DOHH2 (cell line): ENCODE data around the gene SMIM10L1.

Experiments used
- H3F3A ChIP-seq: fragments of 200-600 bp; sonication (generic), shearing (Covaris generic); 2 replicates; pipeline ENCODE4 v1.6.0; 2016; ENCODE audit warnings: antibody characterized with exemption, mild to moderate bottlenecking; ENCODE audit not compliant: control insufficient read depth, insufficient read depth
- H3K27ac ChIP-seq: fragments of 200-600 bp; sonication (generic); 2 replicates; pipeline ENCODE4 v1.5.1; 2014; ENCODE audit warnings: low read depth, mild to moderate bottlenecking, low read length, moderate library complexity
- H3K27me3 ChIP-seq: fragments of 200-600 bp; sonication (generic); 2 replicates; pipeline ENCODE4 v1.6.1; 2014; ENCODE audit warnings: mild to moderate bottlenecking, low read length, mixed read lengths; ENCODE audit not compliant: control insufficient read depth
- H3K36me3 ChIP-seq: fragments of 200-600 bp; sonication (generic); 2 replicates; pipeline ENCODE4 v1.6.1; 2014; ENCODE audit warnings: mild to moderate bottlenecking, low read length, moderate library complexity, mixed read lengths; ENCODE audit not compliant: control insufficient read depth
- H3K4me1 ChIP-seq: fragments of 200-600 bp; sonication (generic); 2 replicates; pipeline ENCODE4 v1.6.1; 2014; ENCODE audit warnings: mild to moderate bottlenecking, low read length, mixed read lengths; ENCODE audit not compliant: control insufficient read depth
- H3K4me2 ChIP-seq: fragments of 200-600 bp; sonication (generic); 2 replicates; pipeline ENCODE4 v1.6.0; 2014; ENCODE audit warnings: mild to moderate bottlenecking, low read length, moderate library complexity
- H3K4me3 ChIP-seq: fragments of 200-600 bp; sonication (generic); 2 replicates; pipeline ENCODE4 v1.5.1; 2014; ENCODE audit warnings: mild to moderate bottlenecking, low read length, mixed read lengths
- H3K79me2 ChIP-seq: fragments of 200-600 bp; sonication (generic); 2 replicates; pipeline ENCODE4 v1.6.1; 2014; ENCODE audit warnings: mild to moderate bottlenecking, low read length, mixed read lengths; ENCODE audit not compliant: control insufficient read depth
- H3K9me2 ChIP-seq: fragments of 200-600 bp; sonication (generic); replicated peaks from 2 replicates; pipeline ENCODE4 v1.6.1; 2014; ENCODE audit warnings: mild to moderate bottlenecking, low read length, mixed read lengths; ENCODE audit not compliant: control insufficient read depth
- H3K9me3 ChIP-seq: fragments of 200-600 bp; sonication (generic); 2 replicates; pipeline ENCODE4 v1.6.1; 2014; ENCODE audit warnings: antibody characterized with exemption, low read length, mixed read lengths; ENCODE audit not compliant: control insufficient read depth, insufficient read depth
- H4K20me1 ChIP-seq: fragments of 200-600 bp; sonication (generic); 2 replicates; pipeline ENCODE4 v1.6.0; 2014; ENCODE audit warnings: low read depth, mild to moderate bottlenecking, antibody characterized with exemption, low read length, moderate library complexity; ENCODE audit not compliant: control insufficient read depth, insufficient read depth
- CTCF ChIP-seq: fragments of 200-600 bp; sonication (generic); IDR thresholded peaks from one replicate; pipeline ENCODE4 v1.5.1; 2014; ENCODE audit warnings: antibody characterized with exemption, mild to moderate bottlenecking, low read depth, low read length; ENCODE audit not compliant: poor library complexity, severe bottlenecking
- EZH2phosphoT487 ChIP-seq: fragments of 200-600 bp; sonication (generic); IDR thresholded peaks from 2 replicates; pipeline ENCODE4 v1.6.1; 2017; ENCODE audit warnings: borderline replicate concordance, mild to moderate bottlenecking, antibody characterized with exemption, low read length, moderate library complexity, mixed read lengths

Gene SMIM10L1

GRCh38 chr12:11171145-11171968, at the start of gene SMIM10L1:
Gene SMIM10L1 (plus strand): TSS chr12:11171194. CDS start chr12:11171357, 163 bp downstream.
- H3K27me3 ChIP-seq: peaks cover 2% of the 10 kb centered on the region; the same call in 1 of the 2 replicates
- no peaks in the 10 kb centered on the region for H3K9me3 ChIP-seq
- peaks cover 24% of the 10 kb centered on the region for H3K4me1 ChIP-seq
- peak; percentile 13 for TF ChIP-seq CTCF
- TF ChIP-seq EZH2phosphoT487: no peak
- H3K9me2 ChIP-seq: no peaks in the 10 kb centered on the region
- peaks cover 61% of the 10 kb centered on the region for H3K79me2 ChIP-seq
- peak within 1 kb of the TSS; percentile 75 for H3K4me3 ChIP-seq
- no peaks in the 10 kb centered on the region for H4K20me1 ChIP-seq
- peak within 1 kb of the TSS; percentile 69 for H3K27ac ChIP-seq
- no peaks in the 10 kb centered on the region for H3F3A ChIP-seq
- H3K4me2 ChIP-seq: peak within 1 kb of the TSS; percentile 61
- H3K36me3 ChIP-seq: peaks cover 16% of the 10 kb centered on the region

- Histone ChIP-seq H3F3A (no peaks in the 10 kb centered on the region), H3K4me1 (no peaks in the 10 kb centered on the region), H3K27me3 (no peaks in the 10 kb centered on the region), H3K4me3 (no peak overlapping the region), H3K4me2 (no peak overlapping the region), H3K36me3 (no peaks in the 10 kb centered on the region), H3K79me2 (peaks cover 21% of the 10 kb centered on the region), H3K9me3 (no peaks in the 10 kb centered on the region), H4K20me1 (no peaks in the 10 kb centered on the region), H3K27ac (no peak overlapping the region), H3K9me2 (no peaks in the 10 kb centered on the region)
- TF ChIP-seq CTCF: no peak
- TF ChIP-seq EZH2phosphoT487: no peak
Observed at GRCh38 chr12:11130382-11130781, 40.6 kb upstream of the SMIM10L1 start.

GRCh38 chr12:11130999-11131398, 40.0 kb upstream of the SMIM10L1 start:
- no peaks in the 10 kb centered on the region for H3K9me2 ChIP-seq
- H4K20me1 ChIP-seq: no peaks in the 10 kb centered on the region
- H3K4me1 ChIP-seq: no peaks in the 10 kb centered on the region
- H3K4me3 ChIP-seq: no peak overlapping the region
- H3K36me3 ChIP-seq: no peaks in the 10 kb centered on the region
- no peaks in the 10 kb centered on the region for H3K9me3 ChIP-seq
- H3K4me2 ChIP-seq: no peak overlapping the region
- no peak for TF ChIP-seq CTCF
- TF ChIP-seq EZH2phosphoT487: no peak
- H3K27ac ChIP-seq: no peak overlapping the region
- peaks cover 21% of the 10 kb centered on the region for H3K79me2 ChIP-seq
- H3F3A ChIP-seq: no peaks in the 10 kb centered on the region
- no peaks in the 10 kb centered on the region for H3K27me3 ChIP-seq
